Prostate gland (tissue), 2 donors: ENCODE measurements around the gene ZNF610. TPM values are rescaled to one million over a fixed set of nuclear protein-coding genes. Genes with fewer than 3 reads are reported as not detected.
A peak's percentile ranks its signal among the peaks of the same experiment; 100 is the strongest.
"Not testable (repeated sequence)": the region's sequence is repeated elsewhere in the genome, so short reads cannot be mapped to it uniquely, and the experiment has no call there.

Experiments
- DNase-seq: peaks from one replicate; pipeline ENCODE4 v3.0.0-alpha.2; 2019; ENCODE audit warnings: low spot score
- H3K27ac ChIP-seq, 2 donors: fragments of 200-600 bp; sonication (generic); 2 replicates each; pipeline ENCODE4 v1.5.1; 2017 to 2019
- H3K27me3 ChIP-seq: fragments of 200-600 bp; sonication (generic); replicated peaks from 2 replicates; pipeline ENCODE4 v1.5.1; 2019; ENCODE audit not compliant: insufficient read depth
- H3K36me3 ChIP-seq, 2 donors: fragments of 200-600 bp; sonication (generic); 1 replicate in 1 of 2; 2 replicates in 1 of 2; pipeline versions ENCODE4 v1.5.1 to v1.8.1; 2017 to 2019
- H3K4me1 ChIP-seq: fragments of 200-600 bp; sonication (generic); replicated peaks from 2 replicates; pipeline ENCODE4 v1.5.1; 2019
- H3K4me3 ChIP-seq, 2 donors: fragments of 200-600 bp; sonication (generic); 2 replicates each; pipeline ENCODE4 v1.5.1; 2017 to 2019
- H3K9me3 ChIP-seq: fragments of 200-600 bp; sonication (generic); 2 replicates; pipeline ENCODE4 v1.5.1; 2017
- POLR2A ChIP-seq: fragments of 450-650 bp; IDR thresholded peaks from one replicate; pipeline ENCODE4 v1.6.1; 2016; ENCODE audit warnings: antibody characterized with exemption, mild to moderate bottlenecking
- POLR2AphosphoS5 ChIP-seq: sonication (generic); formaldehyde crosslinking; IDR thresholded peaks from one replicate; pipeline ENCODE4 v1.6.1; 2017; ENCODE audit warnings: antibody characterized with exemption
- WGBS: methylation state at CpG from one replicate; pipeline ENCODE4 v1.1.5; 2018; 5-methylcytosine and 5-hydroxymethylcytosine counted together
- intact Hi-C: fragments of 100-400 bp; cut with DNase I; formaldehyde crosslinking; loops from one replicate; pipeline ENCODE4 v1.14.2; 2022
- total RNA-seq, 2 donors: library from RNA; depleted of rRNA; stranded (reverse); fragments of >200 nt; gene quantifications; one replicate each; pipeline ENCODE4 v1.1.0, GENCODE V29; 2016
- TF ChIP-seq, protein P1 (sequence below), 4 experiments: fragments of 200-600 bp in 2 of 4; fragments of 450-650 bp in 2 of 4; sonication (generic) in 2 of 4; IDR thresholded peaks; 1 replicate in 3 of 4; 2 replicates in 1 of 4; pipeline ENCODE4 v1.5.1; 2016 to 2019; ENCODE audit warnings: antibody characterized with exemption in 4 of 4, mild to moderate bottlenecking in 2 of 4, moderate library complexity in 2 of 4

Gene ZNF610
- total RNA-seq, 2 donors from 2014 or later: 5.5 to 9.9 TPM

DNA sequence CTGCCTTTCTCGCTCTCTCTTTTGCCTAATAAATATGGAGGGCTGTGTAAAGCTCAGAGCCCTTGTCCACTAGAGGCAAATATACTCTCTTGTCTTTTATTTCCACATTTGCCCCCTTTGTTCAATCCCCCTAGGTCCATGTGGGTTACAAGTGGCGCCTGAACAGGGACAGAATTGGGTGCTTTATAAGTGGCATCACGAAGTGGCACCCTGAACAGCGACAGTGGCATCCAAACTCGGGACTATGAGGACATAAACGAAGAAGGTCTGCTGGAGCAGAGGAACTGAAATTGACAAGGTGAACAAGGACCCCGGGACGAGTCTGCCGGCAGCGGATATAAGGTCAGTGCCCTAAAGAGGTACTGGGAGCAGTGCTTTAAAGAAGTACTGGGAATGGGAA lies 4.3 kb upstream of the ZNF610 start:
- no peaks in the 10 kb centered on the region for H3K36me3 ChIP-seq
- WGBS: 91% methylated on average over 10 of the region's 10 CpGs
- H3K27me3 ChIP-seq: no peaks in the 10 kb centered on the region
- no peak for DNase-seq
- intact Hi-C loops: no loop called here
- H3K4me1 ChIP-seq: no peaks in the 10 kb centered on the region
- TF ChIP-seq POLR2A (no peak), POLR2AphosphoS5 (no peak)
- TF ChIP-seq, protein P1, sequence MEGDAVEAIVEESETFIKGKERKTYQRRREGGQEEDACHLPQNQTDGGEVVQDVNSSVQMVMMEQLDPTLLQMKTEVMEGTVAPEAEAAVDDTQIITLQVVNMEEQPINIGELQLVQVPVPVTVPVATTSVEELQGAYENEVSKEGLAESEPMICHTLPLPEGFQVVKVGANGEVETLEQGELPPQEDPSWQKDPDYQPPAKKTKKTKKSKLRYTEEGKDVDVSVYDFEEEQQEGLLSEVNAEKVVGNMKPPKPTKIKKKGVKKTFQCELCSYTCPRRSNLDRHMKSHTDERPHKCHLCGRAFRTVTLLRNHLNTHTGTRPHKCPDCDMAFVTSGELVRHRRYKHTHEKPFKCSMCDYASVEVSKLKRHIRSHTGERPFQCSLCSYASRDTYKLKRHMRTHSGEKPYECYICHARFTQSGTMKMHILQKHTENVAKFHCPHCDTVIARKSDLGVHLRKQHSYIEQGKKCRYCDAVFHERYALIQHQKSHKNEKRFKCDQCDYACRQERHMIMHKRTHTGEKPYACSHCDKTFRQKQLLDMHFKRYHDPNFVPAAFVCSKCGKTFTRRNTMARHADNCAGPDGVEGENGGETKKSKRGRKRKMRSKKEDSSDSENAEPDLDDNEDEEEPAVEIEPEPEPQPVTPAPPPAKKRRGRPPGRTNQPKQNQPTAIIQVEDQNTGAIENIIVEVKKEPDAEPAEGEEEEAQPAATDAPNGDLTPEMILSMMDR (IDR thresholded peaks at IDR 0.05): no peak
- no peak overlapping the region for H3K4me3 ChIP-seq
- no peak overlapping the region for H3K27ac ChIP-seq
- H3K9me3 ChIP-seq: peaks cover 9% of the 10 kb centered on the region

DNA sequence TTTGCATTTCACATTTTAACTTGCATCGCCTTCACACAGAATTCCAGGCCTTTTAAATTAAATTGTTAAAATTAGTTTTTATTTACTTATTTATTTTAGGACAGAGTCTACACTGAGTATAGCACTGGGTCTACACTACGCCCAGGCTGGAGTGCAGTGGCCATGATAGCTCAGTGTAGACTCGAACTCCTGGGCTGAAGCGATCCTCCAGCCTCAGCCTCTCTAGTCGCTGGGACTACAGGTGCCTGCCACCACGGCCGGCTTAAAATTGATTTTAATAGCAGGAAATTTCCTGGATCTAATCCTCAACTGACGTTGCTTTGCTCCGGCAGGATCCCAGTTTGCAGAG lies 301 bp upstream of the ZNF610 start:
- WGBS: 46% methylated on average over 9 of the region's 9 CpGs
- peak overlapping the region; percentile 56 to 80 for H3K27ac ChIP-seq
- no peak for DNase-seq
- intact Hi-C loops: loop anchor here (5.0 kb wide), 1 partner anchor 38 kb away; the partner anchor contains the start of gene ZNF480
- no peaks in the 10 kb centered on the region for H3K4me1 ChIP-seq
- H3K9me3 ChIP-seq: peaks cover 9% of the 10 kb centered on the region
- H3K36me3 ChIP-seq: no peaks in the 10 kb centered on the region
- H3K27me3 ChIP-seq: no peaks in the 10 kb centered on the region
- H3K4me3 ChIP-seq: peak overlapping the region; percentile 57 to 79
- no peak for TF ChIP-seq POLR2A
- TF ChIP-seq, protein P1 (IDR thresholded peaks at IDR 0.05): no peak
- TF ChIP-seq POLR2AphosphoS5: no peak

DNA sequence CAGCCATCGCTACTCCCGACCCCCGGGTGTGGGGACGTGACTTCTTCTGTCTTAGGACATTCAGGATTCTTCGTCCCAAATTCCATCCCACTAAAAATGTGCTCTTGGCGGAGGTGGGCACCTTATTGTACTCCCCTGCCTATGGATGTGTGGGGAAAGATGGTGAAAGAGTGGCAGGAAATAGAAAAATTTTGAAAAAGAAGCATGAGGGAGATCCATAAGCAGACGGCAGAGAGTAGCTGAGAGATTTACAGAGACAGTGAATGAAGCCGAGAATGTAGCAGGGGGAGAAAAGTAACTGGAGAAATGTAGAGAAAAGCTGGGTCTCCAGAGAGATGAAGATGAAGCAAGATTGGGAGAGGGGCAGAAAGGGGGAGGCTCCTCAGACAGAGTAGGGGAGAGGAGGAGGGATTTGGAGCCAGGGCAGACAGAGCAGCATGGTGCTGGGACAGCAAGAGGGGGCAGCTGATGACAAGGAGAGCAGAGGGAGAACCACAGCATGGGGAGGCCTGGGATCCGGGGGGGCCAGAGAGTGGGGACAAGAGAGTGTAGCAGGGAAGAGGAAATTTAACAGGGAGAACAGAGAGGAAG lies 843 bp downstream of the ZNF610 start:
- intact Hi-C loops: loop anchor here (5.0 kb wide), 1 partner anchor 40 kb away; the partner anchor contains the start of gene ZNF480

GRCh38 chr19:52339022-52339421 lies 3.0 kb downstream of the ZNF610 start:
- 53% methylated on average over 3 of the region's 3 CpGs for WGBS
- peak overlapping the region in 1 of 2 donors; percentile 46 for H3K27ac ChIP-seq
- H3K4me3 ChIP-seq, H3K4me1 ChIP-seq, DNase-seq, H3K36me3 ChIP-seq, H3K27me3 ChIP-seq, H3K9me3 ChIP-seq: not testable (repeated sequence)
- intact Hi-C loops: loop anchor here (5.0 kb wide), 1 partner anchor 42 kb away; the partner anchor contains the start of gene ZNF480

More for the DNA sequence above, 843 bp downstream of the ZNF610 start:
- Histone ChIP-seq H3K27me3 (no peaks in the 10 kb centered on the region), H3K4me3 (peak overlapping the region; percentile 57 to 79), H3K27ac (peak overlapping the region; percentile 56 to 80), H3K9me3 (peaks cover under 1% of the 10 kb centered on the region), H3K36me3 (no peaks in the 10 kb centered on the region), H3K4me1 (no peaks in the 10 kb centered on the region)
- TF ChIP-seq POLR2AphosphoS5 (no peak), POLR2A (no peak)
- TF ChIP-seq, protein P1 (IDR thresholded peaks at IDR 0.05): no peak
- WGBS: 3% methylated on average over 9 of the region's 9 CpGs
- no peak for DNase-seq

GRCh38 chr19:52343548-52343947 lies 7.5 kb downstream of the ZNF610 start:
- 22% methylated on average over 8 of the region's 8 CpGs for WGBS
- Histone ChIP-seq H3K27me3 (no peaks in the 10 kb centered on the region), H3K9me3 (no peaks in the 10 kb centered on the region), H3K4me3 (no peak overlapping the region), H3K4me1 (no peaks in the 10 kb centered on the region), H3K36me3 (no peaks in the 10 kb centered on the region), H3K27ac (no peak overlapping the region)
- intact Hi-C loops: no loop called here
- DNase-seq: no peak
- no peak for TF ChIP-seq POLR2AphosphoS5
- no peak for TF ChIP-seq POLR2A
- TF ChIP-seq, protein P1 (IDR thresholded peaks at IDR 0.05): peak in 3 of 4 experiments; percentile 19 to 36 (median 24)
